Activated T-helper 17 cell treated with anti-CD3 and anti-CD28 coated beads, Interleukin-2, amount 50 U/mL, for 72 hours (primary cell): ENCODE measurements around the gene TBC1D24. TPM values are rescaled to one million over a fixed set of nuclear protein-coding genes. Genes with fewer than 3 reads are reported as not detected.
A peak's percentile ranks its signal among the peaks of the same experiment; 100 is the strongest.
"Not testable (repeated sequence)": the region's sequence is repeated elsewhere in the genome, so short reads cannot be mapped to it uniquely, and the experiment has no call there.

ENCODE experiments used
- ATAC-seq: fragments of 150-1000 bp; cut with Tn5 transposase; replicated peaks from 2 replicates; pipeline ENCODE4 v1.10.0; 2021; ENCODE audit warnings: mild to moderate bottlenecking, moderate library complexity
- H3K27ac Mint-ChIP-seq: one replicate; pipeline ENCODE4 v1.8.0; 2022; ENCODE audit warnings: mixed read lengths
- H3K27me3 Mint-ChIP-seq: one replicate; pipeline ENCODE4 v1.8.0; 2022; ENCODE audit warnings: mixed read lengths
- H3K36me3 Mint-ChIP-seq: one replicate; pipeline ENCODE4 v1.8.0; 2022; ENCODE audit warnings: low read depth, mild to moderate bottlenecking, mixed read lengths
- H3K4me1 Mint-ChIP-seq: one replicate; pipeline ENCODE4 v1.8.0; 2022; ENCODE audit warnings: mixed read lengths
- H3K4me3 Mint-ChIP-seq: one replicate; pipeline ENCODE4 v1.8.0; 2022; ENCODE audit warnings: mild to moderate bottlenecking, mixed read lengths
- H3K9me3 Mint-ChIP-seq: one replicate; pipeline ENCODE4 v1.8.0; 2022; ENCODE audit warnings: mixed read lengths
- total RNA-seq, 2 donors: library from RNA; stranded (reverse); gene quantifications; one replicate each; pipeline ENCODE4 v1.2.3, GENCODE V29; 2022

Gene TBC1D24
- total RNA-seq, result 10 to 100 TPM; 10.8 to 16.1 TPM

GRCh38 chr16:2474877-2475412 lies at the start of gene TBC1D24:
TSS of gene TBC1D24 (plus strand) at chr16:2475127. CDS start at chr16:2496149, 21,022 bp downstream.
- Mint-ChIP-seq H3K4me1 (peaks cover 18% of the 10 kb centered on the region), H3K27me3 (peaks cover 6% of the 10 kb centered on the region), H3K36me3 (no peaks in the 10 kb centered on the region), H3K4me3 (peak within 1 kb of the TSS; percentile 60), H3K9me3 (no peaks in the 10 kb centered on the region), H3K27ac (no peak within 1 kb of the TSS)
- ATAC-seq, result peak; percentile 80

- Mint-ChIP-seq H3K4me3 (no peak overlapping the region), H3K27ac (no peak overlapping the region), H3K4me1 (peaks cover 12% of the 10 kb centered on the region), H3K36me3 (peaks cover 13% of the 10 kb centered on the region), H3K27me3 (no peaks in the 10 kb centered on the region), H3K9me3 (no peaks in the 10 kb centered on the region)
- no peak for ATAC-seq
Measured at GRCh38 chr16:2425825-2426430, 49.0 kb upstream of the TBC1D24 start.

DNA sequence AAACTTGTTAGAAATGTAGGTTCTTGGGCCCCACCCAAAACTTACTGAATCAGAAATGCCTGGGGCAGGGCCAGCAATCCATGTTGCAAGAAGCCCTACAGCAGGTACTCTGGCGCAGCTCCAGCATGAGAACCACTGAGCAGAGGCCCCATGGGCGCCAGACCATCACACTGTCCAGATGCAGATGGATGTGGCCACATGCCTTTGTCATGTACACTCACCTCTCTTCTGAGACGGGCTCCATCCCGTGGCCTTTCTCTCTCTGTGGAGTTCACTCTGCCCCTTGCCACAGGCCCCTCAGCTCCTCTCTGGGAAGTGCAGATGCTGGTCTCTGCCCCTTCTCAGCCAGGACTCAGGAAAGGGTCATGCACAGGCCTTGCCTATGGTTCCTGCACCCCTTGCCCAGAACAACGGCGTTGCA lies 48.0 kb upstream of the TBC1D24 start:
- Mint-ChIP-seq H3K4me1 (peaks cover 12% of the 10 kb centered on the region), H3K36me3 (peaks cover 19% of the 10 kb centered on the region), H3K27me3 (no peaks in the 10 kb centered on the region), H3K9me3 (no peaks in the 10 kb centered on the region), H3K4me3 (peak overlapping the region; percentile 91), H3K27ac (peak overlapping the region; percentile 78)
- no peak for ATAC-seq

- peaks cover 21% of the 10 kb centered on the region for H3K36me3 Mint-ChIP-seq
- H3K27me3 Mint-ChIP-seq, result no peaks in the 10 kb centered on the region
- no peaks in the 10 kb centered on the region for H3K9me3 Mint-ChIP-seq
- peaks cover 12% of the 10 kb centered on the region for H3K4me1 Mint-ChIP-seq
- H3K27ac Mint-ChIP-seq, result peak overlapping the region; percentile 78
- ATAC-seq, result no peak
- peak overlapping the region; percentile 91 for H3K4me3 Mint-ChIP-seq
Measured at GRCh38 chr16:2427526-2427925, 47.4 kb upstream of the TBC1D24 start.

DNA sequence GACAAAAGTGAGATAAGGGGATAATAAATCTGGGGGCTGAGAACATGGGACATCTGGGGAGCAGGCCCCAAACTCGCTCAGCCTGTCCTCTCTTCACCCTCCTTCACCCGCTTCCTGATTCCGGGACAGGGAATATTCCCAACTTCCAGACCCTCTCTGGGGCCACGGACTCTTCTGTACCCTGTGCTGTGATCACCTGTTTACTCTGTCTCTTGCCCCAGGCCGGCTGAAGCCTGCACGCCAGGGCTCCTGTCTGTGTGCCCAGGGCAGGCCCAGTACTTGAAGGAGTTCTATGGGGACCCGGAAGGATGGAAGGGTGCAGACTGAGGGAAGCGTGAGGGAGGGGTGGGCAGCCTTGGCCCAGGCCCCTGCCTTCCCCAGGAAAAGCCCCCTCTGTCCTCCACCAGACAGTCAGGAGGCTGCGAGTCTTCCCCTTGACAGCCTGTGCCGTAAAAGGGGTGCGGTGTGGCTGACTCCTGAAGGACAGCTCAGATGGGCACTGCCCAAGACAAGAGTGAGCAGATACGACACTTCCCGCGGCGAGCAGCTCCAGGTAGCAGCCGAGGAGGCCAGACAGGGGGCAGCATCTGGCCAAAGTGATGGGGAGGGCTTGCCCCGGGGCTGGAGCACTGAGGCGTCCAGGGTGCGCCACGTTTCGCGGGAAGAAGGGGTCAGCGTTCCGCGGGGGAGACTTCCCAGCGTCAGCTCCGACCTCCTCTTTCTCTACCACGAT lies 46.7 kb upstream of the TBC1D24 start:
- no peaks in the 10 kb centered on the region for H3K9me3 Mint-ChIP-seq
- no peaks in the 10 kb centered on the region for H3K27me3 Mint-ChIP-seq
- peak overlapping the region; percentile 91 for H3K4me3 Mint-ChIP-seq
- peak; percentile 1 for ATAC-seq
- H3K4me1 Mint-ChIP-seq, result peaks cover 12% of the 10 kb centered on the region
- H3K36me3 Mint-ChIP-seq, result peaks cover 28% of the 10 kb centered on the region
- peak overlapping the region; percentile 78 for H3K27ac Mint-ChIP-seq

- H3K27ac Mint-ChIP-seq, result peak overlapping the region; percentile 78
- peaks cover 33% of the 10 kb centered on the region for H3K36me3 Mint-ChIP-seq
- H3K9me3 Mint-ChIP-seq, result no peaks in the 10 kb centered on the region
- peaks cover 12% of the 10 kb centered on the region for H3K4me1 Mint-ChIP-seq
- peak; percentile 48 for ATAC-seq
- peak overlapping the region; percentile 91 for H3K4me3 Mint-ChIP-seq
- no peaks in the 10 kb centered on the region for H3K27me3 Mint-ChIP-seq
Measured at GRCh38 chr16:2428784-2429033, 46.2 kb upstream of the TBC1D24 start.

DNA sequence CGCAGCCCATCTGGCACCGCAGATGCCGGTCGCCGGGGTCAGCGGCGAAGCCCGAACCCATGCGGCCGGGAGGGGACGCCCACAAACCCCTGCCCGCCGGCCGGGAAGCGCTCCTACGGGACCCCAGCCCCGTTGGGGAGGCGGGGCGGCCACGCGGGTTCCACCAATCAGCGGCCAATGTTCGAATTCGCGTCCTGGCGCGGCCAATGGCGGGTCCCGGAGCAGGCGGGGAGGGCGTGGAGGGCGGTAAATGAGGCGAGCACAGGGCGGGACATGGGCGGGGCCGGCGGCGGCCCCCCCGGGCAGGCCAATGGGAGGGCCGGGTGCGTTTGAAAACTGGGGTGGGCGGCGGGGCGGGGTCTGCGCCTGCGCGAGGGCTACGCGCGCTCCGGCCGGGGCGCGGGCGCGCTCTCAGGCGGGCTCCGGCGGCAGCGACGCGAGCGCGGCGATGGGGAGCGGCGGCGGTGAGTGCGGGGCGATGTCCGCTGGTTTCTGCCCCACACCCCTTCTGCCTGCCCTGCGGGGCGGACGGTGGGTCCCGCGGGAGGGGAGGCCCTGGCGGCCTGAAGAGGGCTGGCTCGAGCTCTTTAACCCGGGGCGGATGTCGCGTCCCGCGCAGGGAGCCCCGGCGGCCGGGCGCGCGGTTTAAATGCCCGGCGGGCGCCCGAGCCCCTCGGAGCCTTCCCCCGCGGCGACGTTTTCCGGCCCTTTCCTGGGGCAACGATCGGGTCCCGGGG lies 45.7 kb upstream of the TBC1D24 start, which contains the start of gene CCNF:
TSS of gene CCNF (plus strand) at position 414 of the 737 bp plus-strand sequence. CDS start at position 449, 35 bp downstream.
- H3K4me3 Mint-ChIP-seq, result peak within 1 kb of the TSS; percentile 91
- H3K27ac Mint-ChIP-seq, result peak within 1 kb of the TSS; percentile 78
- ATAC-seq, result peak; percentile 97
- H3K4me1 Mint-ChIP-seq, result peaks cover 12% of the 10 kb centered on the region
- H3K27me3 Mint-ChIP-seq, result no peaks in the 10 kb centered on the region
- H3K9me3 Mint-ChIP-seq, result no peaks in the 10 kb centered on the region
- H3K36me3 Mint-ChIP-seq, result peaks cover 36% of the 10 kb centered on the region

- H3K27ac Mint-ChIP-seq, result peak overlapping the region; percentile 78
- no peaks in the 10 kb centered on the region for H3K9me3 Mint-ChIP-seq
- no peak for ATAC-seq
- peaks cover 42% of the 10 kb centered on the region for H3K36me3 Mint-ChIP-seq
- peak overlapping the region; percentile 91 for H3K4me3 Mint-ChIP-seq
- H3K27me3 Mint-ChIP-seq, result no peaks in the 10 kb centered on the region
- peaks cover 12% of the 10 kb centered on the region for H3K4me1 Mint-ChIP-seq
Measured at GRCh38 chr16:2429771-2430663, 44.9 kb upstream of the TBC1D24 start.

GRCh38 chr16:2432286-2432685 lies 42.6 kb upstream of the TBC1D24 start:
- Mint-ChIP-seq H3K4me3 (no peak overlapping the region), H3K36me3 (peaks cover 58% of the 10 kb centered on the region), H3K27me3 (no peaks in the 10 kb centered on the region), H3K9me3 (no peaks in the 10 kb centered on the region), H3K4me1 (peaks cover 12% of the 10 kb centered on the region), H3K27ac (no peak overlapping the region)
- no peak for ATAC-seq

- Mint-ChIP-seq H3K9me3 (no peaks in the 10 kb centered on the region), H3K4me3 (no peak overlapping the region), H3K27me3 (no peaks in the 10 kb centered on the region), H3K27ac (no peak overlapping the region), H3K36me3 (peaks cover 65% of the 10 kb centered on the region), H3K4me1 (peaks cover 12% of the 10 kb centered on the region)
- no peak for ATAC-seq
Measured at GRCh38 chr16:2432801-2433505, 42.0 kb upstream of the TBC1D24 start.

DNA sequence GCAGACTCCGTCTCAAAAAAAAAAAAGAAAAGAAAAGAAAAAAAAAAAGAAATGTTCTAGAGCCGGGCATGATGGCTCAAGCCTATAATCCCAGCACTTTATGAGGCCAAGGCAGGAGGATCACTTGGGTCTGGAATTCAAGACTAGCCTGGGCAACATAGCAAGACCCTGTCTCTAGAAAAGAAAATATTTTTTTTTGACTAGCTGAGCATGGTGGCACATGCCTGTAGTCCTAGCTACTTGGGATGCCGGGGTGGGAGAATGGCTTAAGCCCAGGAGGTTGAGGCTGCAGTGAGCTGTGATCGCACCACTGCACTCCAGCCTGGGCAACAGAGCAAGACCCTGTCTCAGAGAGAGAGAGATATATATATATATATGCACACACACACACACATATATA lies 39.7 kb upstream of the TBC1D24 start:
- peaks cover 77% of the 10 kb centered on the region for H3K36me3 Mint-ChIP-seq
- ATAC-seq, H3K27me3 Mint-ChIP-seq, H3K4me3 Mint-ChIP-seq, H3K9me3 Mint-ChIP-seq, H3K27ac Mint-ChIP-seq: not testable (repeated sequence)
- H3K4me1 Mint-ChIP-seq, result peaks cover 11% of the 10 kb centered on the region

- ATAC-seq, result no peak
- Mint-ChIP-seq H3K9me3 (no peaks in the 10 kb centered on the region), H3K27me3 (no peaks in the 10 kb centered on the region), H3K27ac (no peak overlapping the region), H3K36me3 (peaks cover 68% of the 10 kb centered on the region), H3K4me3 (no peak overlapping the region), H3K4me1 (peaks cover 3% of the 10 kb centered on the region)
Measured at GRCh38 chr16:2436110-2436509, 38.8 kb upstream of the TBC1D24 start.

GRCh38 chr16:2437032-2437790 lies 37.7 kb upstream of the TBC1D24 start:
- H3K4me3 Mint-ChIP-seq, result no peak overlapping the region
- no peaks in the 10 kb centered on the region for H3K9me3 Mint-ChIP-seq
- H3K27ac Mint-ChIP-seq, result no peak overlapping the region
- H3K4me1 Mint-ChIP-seq, result peaks cover 3% of the 10 kb centered on the region
- H3K36me3 Mint-ChIP-seq, result peaks cover 64% of the 10 kb centered on the region
- H3K27me3 Mint-ChIP-seq, result no peaks in the 10 kb centered on the region
- no peak for ATAC-seq
